HG02623 (cell line): ENCODE measurements around the gene NDUFB3.

Experiments used
- ATAC-seq: cut with Tn5 transposase; IDR thresholded peaks from one replicate; pipeline ENCODE4 v1.9.1; 2021; ENCODE audit warnings: moderate library complexity; ENCODE audit not compliant: unreplicated experiment

The NDUFB3 gene

DNA sequence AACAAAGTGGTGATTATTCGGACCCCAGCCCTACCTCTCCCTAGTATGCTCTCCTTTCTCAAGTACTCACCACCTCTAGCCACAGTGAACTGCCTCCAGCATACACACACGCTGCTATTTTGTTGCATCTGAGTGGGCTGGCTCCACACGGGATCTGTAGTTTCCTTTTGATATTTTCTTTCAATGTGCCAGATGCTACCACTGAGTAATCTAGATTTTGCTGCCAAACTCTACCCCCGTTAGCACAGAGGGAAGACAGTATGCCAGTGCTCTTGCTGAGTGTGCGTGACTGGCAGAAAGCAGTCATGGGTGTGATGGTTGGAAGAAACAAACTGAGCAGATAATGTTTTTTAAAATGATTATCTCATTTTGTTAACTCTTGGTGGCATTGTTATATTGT, 55.8 kb downstream of the NDUFB3 start:
- ATAC-seq, result no peak

- ATAC-seq, result no peak
Measured at GRCh38 chr2:201128033-201128432, 56.2 kb downstream of the NDUFB3 start.

DNA sequence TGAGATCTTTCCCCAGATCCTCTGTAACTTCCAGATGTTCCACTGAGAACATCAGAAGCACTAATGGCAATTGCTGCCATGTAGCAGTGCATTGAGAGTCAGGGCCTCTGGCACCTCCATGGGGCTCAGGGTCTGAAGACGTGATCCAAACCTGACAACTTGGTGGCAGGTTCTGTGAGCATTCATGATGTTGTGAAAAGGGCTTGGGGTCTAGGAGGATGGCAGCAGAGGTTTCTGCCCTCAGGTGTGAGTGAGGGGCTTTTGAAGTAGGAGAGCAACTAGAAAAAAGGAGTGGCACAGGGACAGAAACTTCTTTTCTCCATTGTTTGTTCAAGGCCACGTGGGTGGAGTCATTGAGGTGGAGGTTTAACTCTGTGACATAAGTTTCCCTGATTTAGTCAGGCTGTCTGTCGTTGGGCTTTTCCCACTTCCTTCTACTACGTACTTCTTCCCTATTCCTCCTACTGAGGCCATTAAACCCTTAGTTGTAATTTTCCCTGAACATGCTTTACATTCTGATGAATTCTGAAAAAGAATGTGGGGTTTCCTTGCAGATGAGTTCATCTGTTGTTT, 57.2 kb downstream of the NDUFB3 start:
- ATAC-seq, result no peak

- no peak for ATAC-seq
Measured at GRCh38 chr2:201130524-201131186, 58.9 kb downstream of the NDUFB3 start.

DNA sequence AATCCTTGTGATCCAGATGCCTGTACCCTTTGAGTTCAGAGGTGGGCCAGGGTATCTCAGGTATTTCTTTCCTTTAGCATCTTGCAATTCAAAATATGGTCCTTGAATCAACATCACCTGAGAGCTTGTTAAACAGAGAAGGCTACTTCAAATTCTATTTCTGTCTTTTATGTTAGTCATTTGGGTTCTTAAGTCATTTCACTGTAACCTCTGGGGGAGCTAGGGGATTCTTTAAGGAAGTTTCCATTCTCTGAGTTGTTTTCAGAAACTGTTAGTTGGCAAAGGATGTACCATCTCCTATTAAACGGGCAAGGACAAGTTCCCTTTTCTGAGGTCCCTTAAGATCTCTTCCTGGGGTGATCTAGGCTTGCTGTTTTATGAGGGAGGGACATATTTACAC, 60.7 kb downstream of the NDUFB3 start:
- no peak for ATAC-seq
